ENCODE results near the gene RBPMS2.
A peak's percentile ranks its signal among the peaks of the same experiment; 100 is the strongest.

RBPMS2 gene

GRCh38 chr15:64716452-64716851, 58.9 kb downstream of the RBPMS2 start:
- DNase-seq = no peak

GRCh38 chr15:64713592-64713991, 61.8 kb downstream of the RBPMS2 start:
- DNase-seq = no peak

GRCh38 chr15:64712353-64712752, 63.0 kb downstream of the RBPMS2 start:
- DNase-seq = no peak

GRCh38 chr15:64710676-64711428, 64.5 kb downstream of the RBPMS2 start:
- no peak for DNase-seq

DNA sequence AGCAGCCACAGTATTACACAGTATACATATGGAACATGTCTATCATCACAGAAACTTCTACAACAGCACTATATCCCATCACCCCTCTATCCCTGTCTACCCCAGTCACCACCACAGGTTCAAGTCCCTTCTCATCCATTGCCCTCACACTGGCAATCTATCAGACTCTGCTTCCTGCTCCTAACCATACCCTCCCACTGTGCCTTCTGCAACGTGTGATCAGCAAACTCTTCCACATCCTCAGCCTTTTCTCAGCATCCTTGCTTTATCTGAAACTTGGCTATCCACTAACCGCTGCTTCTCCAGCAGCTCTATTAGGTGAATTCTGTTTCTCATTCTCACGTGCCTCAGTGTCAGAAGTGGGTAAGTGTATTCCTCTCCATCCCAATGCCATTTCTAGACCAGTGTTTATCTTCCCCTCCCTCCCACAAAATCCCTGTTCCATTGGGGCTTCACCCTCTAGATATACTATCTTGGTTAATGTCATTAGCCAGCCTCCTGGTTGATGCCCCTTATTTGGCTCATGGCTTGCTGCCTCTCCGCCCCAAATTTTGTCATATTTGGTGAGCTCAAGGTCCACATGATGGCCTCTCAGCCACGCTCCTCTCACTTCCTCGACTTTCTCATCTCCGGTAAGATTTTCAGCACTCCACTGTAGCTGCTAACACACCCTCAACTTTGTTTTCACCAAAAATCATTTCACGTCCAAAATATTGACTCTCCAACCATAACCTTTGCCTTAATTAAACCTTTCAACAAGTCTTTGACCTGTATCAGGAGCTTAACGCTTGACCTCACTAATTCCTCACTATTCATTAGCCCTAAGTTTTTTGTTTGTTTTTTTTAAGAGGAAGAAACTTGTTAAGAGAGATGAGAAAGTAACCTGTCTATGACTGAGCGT, 69.1 kb downstream of the RBPMS2 start:
- no peak for DNase-seq

- DNase-seq = no peak
Measured at GRCh38 chr15:64705006-64705405, 70.4 kb downstream of the RBPMS2 start.

- no peak for DNase-seq
Measured at GRCh38 chr15:64703632-64703959, 71.8 kb downstream of the RBPMS2 start.

GRCh38 chr15:64702816-64703631, 72.4 kb downstream of the RBPMS2 start:
- peak; percentile 83 for DNase-seq

GRCh38 chr15:64701482-64702184, 73.8 kb downstream of the RBPMS2 start:
- DNase-seq = no peak

GRCh38 chr15:64701051-64701450, 74.3 kb downstream of the RBPMS2 start:
- no peak for DNase-seq

DNA sequence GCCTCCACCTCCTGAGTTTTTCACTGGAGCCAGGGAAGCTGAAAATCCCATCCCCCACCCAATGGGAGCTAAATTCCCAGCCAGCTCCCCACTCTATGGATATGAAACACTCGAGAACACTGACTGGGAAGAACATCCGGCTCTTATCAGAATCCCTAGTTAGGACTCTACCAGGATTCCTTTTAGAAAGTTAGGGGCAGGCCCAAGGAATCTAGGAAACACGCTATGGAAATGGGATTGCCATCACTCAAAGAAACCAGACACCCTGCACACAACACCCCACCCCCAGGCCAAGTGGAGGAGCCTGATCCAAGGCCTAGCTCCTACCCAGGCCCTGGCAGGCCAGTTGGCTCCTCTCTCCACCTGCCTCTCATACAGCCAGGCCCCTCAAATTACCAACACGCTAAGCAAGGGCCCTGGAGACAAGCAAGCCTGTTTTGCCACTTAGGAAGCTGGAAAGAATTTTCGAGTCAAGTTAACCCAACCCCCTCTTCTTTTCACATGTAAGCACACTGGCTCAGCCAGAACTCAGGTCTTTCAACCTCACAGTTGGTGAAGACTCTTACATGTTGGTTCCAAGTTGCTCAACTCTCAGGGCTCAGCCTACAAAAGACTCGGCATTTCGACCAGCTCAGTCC, 75.5 kb downstream of the RBPMS2 start:
- DNase-seq = no peak

GRCh38 chr15:64698823-64699222, 76.6 kb downstream of the RBPMS2 start:
- DNase-seq = no peak

GRCh38 chr15:64697911-64698369, 77.4 kb downstream of the RBPMS2 start:
- no peak for DNase-seq

DNA sequence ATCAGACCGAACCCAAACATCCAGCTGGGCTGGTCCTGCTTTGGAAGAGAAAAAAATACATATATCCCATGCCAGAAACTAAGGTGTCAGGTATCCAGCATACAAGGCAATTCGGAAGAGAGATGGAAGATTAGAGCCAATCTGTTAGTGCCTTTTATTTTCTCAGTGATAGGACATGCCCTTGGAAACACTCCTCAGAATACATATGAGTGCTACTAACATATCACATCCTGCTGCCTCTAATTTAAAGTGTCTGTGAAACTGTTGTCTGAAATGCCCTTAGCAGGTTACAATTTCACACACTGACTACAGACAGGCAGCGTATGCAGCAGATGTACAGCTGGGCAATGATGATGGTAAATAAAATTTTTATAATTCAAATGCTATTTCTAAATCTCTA, 78.9 kb downstream of the RBPMS2 start:
- DNase-seq = no peak

GRCh38 chr15:64695561-64695992, 79.8 kb downstream of the RBPMS2 start:
- no peak for DNase-seq

DNA sequence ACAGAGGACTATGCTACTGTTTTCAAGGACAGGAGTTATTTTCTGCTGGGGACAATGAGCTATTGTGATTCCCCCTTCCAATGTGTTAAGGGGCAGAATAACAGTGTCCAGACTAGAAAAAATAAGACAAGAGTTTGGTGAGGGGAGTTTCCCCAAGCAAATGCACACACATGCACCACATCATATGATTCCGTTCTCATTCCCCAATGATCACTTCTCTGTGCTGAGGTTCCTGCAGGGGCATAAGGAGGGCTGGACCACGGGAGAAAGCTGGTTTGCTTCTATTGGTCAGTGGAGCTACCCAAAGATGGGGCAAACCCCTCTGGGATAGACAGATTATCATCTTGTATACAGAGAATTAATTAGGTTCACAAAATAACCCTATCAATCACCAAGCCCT, 80.6 kb downstream of the RBPMS2 start:
- no peak for DNase-seq

DNA sequence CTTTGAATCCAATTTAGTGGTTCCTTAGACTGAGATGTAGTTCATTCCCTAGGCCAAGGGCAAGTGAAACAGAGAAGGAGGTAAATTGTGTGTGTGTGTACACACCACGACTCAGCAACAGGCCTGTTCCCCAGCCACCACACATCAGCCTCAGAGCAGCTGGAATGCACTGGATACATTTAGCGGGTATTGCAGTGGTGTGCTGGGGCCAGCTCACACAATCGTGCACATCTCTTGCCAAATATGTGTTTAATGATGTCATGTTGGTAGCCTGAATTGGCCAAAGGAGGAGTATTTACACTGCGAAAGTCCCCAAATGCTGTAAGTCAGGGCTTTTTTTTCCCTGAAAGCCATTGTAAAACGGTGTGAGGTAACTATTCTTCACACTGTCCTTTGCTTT, 82.3 kb downstream of the RBPMS2 start:
- peak; percentile 81 for DNase-seq

- DNase-seq = no peak
Measured at GRCh38 chr15:64691896-64692565, 83.4 kb downstream of the RBPMS2 start.

DNA sequence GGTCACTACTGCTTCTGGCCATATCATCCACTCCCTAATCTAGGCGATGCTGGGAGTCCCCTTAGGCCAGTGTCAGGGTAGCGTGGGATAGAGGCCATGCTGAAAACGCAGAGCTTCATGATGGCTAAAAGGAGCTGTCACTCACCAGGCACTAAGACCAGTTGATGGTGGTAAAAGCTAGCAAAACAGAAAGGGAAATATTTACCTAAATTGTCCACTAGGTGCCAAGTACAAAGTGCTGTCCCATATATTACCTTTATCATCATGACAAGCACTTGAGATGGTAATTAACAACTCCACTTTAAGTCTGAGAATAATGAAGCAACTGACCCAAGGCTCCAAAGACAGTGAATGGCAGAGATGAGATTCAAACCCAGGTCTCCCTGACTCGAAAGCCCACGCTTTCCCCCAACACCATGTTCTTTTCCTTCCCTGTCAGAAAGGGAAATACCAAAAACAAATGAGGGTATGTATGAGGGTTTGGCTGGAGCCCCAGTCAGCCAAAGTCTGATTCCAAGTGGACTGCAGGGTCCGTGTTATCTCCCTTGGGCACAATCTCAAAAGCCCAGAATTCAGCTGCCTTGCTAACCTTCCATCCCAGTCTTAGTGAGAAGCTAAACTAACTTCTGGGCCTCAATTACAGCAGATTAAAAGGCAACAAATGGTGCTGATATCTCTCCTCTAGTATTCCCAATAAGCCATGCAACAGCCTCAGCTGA, 84.7 kb downstream of the RBPMS2 start:
- DNase-seq = no peak

- DNase-seq = no peak
Measured at GRCh38 chr15:64690008-64690407, 85.4 kb downstream of the RBPMS2 start.
